GM18858 (cell line): ENCODE measurements around the gene KCTD7.
"Not testable (repeated sequence)": the region's sequence is repeated elsewhere in the genome, so short reads cannot be mapped to it uniquely, and the experiment has no call there.

ENCODE experiments used
- ATAC-seq: cut with Tn5 transposase; IDR thresholded peaks from one replicate; pipeline ENCODE4 v1.9.1; 2021; ENCODE audit not compliant: unreplicated experiment

KCTD7 gene

GRCh38 chr7:66628361-66629221, at the start of gene KCTD7:
Gene KCTD7 (plus strand): TSS chr7:66628881. CDS start chr7:66629065, 184 bp downstream.
- ATAC-seq: peak; percentile 82

- not testable (repeated sequence) for ATAC-seq
These were observed 48.3 kb upstream of the KCTD7 start for GRCh38 chr7:66580380-66580779.

- not testable (repeated sequence) for ATAC-seq
These were observed 45.7 kb upstream of the KCTD7 start for GRCh38 chr7:66582816-66583489.

- ATAC-seq: no peak
These were observed 45.1 kb upstream of the KCTD7 start for GRCh38 chr7:66583490-66584110.

GRCh38 chr7:66586181-66586580, 42.5 kb upstream of the KCTD7 start:
- ATAC-seq: no peak

- not testable (repeated sequence) for ATAC-seq
These were observed 40.5 kb upstream of the KCTD7 start for GRCh38 chr7:66588226-66588625.

- not testable (repeated sequence) for ATAC-seq
These were observed 39.7 kb upstream of the KCTD7 start for GRCh38 chr7:66588856-66589570.

GRCh38 chr7:66590302-66591057, 38.2 kb upstream of the KCTD7 start:
- not testable (repeated sequence) for ATAC-seq

GRCh38 chr7:66591058-66591798, 37.5 kb upstream of the KCTD7 start:
- ATAC-seq: peak; percentile 2

- ATAC-seq: peak; percentile 98
These were observed 36.7 kb upstream of the KCTD7 start for GRCh38 chr7:66591799-66592596.

GRCh38 chr7:66592597-66593146, 36.0 kb upstream of the KCTD7 start:
- peak; percentile 3 for ATAC-seq

GRCh38 chr7:66594082-66594481, 34.6 kb upstream of the KCTD7 start:
- not testable (repeated sequence) for ATAC-seq

- ATAC-seq: no peak
These were observed 31.2 kb upstream of the KCTD7 start for GRCh38 chr7:66597461-66597860.

- no peak for ATAC-seq
These were observed 26.5 kb upstream of the KCTD7 start for GRCh38 chr7:66602159-66602558.

- ATAC-seq: no peak
These were observed 24.5 kb upstream of the KCTD7 start for GRCh38 chr7:66604198-66604597.

GRCh38 chr7:66606540-66607291, 22.0 kb upstream of the KCTD7 start:
- ATAC-seq: not testable (repeated sequence)

- ATAC-seq: no peak
These were observed 19.5 kb upstream of the KCTD7 start for GRCh38 chr7:66609176-66609575.

GRCh38 chr7:66614596-66614995, 14.1 kb upstream of the KCTD7 start:
- ATAC-seq: not testable (repeated sequence)
